A549 (cell line): ENCODE results near the gene GGA1. TPM values are rescaled to one million over a fixed set of nuclear protein-coding genes. Genes with fewer than 3 reads are reported as not detected.

Experiments used
- ATAC-seq, 2 experiments: fragments of 200-7000 bp in 1 of 2; fragments of >200 bp in 1 of 2; cut with Nextera tagmentation in 1 of 2; cut with Tn5 transposase in 1 of 2; 3 replicates each; pipeline versions ENCODE4 v1.8.0 to v1.9.1; 2018 to 2020; ENCODE audit warnings: mild to moderate bottlenecking in 1 of 2, moderate library complexity in 1 of 2
- CTCF ChIA-PET: fragments of 300-600 bp; sonication (Branson Sonifier 250); formaldehyde crosslinking; extraction: SDS; loops from one replicate; lab custom pipeline; 2021; ENCODE audit warnings: antibody characterized with exemption, inconsistent platforms; lab: Yijun Ruan, JAX
- POLR2A ChIA-PET: fragments of 350-600 bp; formaldehyde crosslinking; extraction: SDS; loops from one replicate; lab custom pipeline; 2021; ENCODE audit warnings: antibody characterized with exemption, inconsistent platforms; lab: Yijun Ruan, JAX
- DNase-seq, 2 experiments: peaks; one replicate each; pipeline versions ENCODE4 v3.0.0 to v3.0.0-alpha.2; 2011 to 2016; ENCODE audit warnings: low read depth in 1 of 2, low spot score in 1 of 2
- FAIRE-seq: peaks from 2 replicates; lab custom pipeline; 2011; peaks lifted over from hg19 to GRCh38; lab: Jason Lieb, UNC
- H3K27ac ChIP-seq, 2 experiments: fragments of >200 bp; sonication (Bioruptor Twin); formaldehyde crosslinking; 3 replicates each; pipeline ENCODE4 v1.5.1; 2016 to 2017
- H3K4me1 ChIP-seq: fragments of >200 bp; sonication (Bioruptor Twin); formaldehyde crosslinking; 3 replicates; pipeline ENCODE4 v1.6.1; 2016
- H3K4me2 ChIP-seq: fragments of >200 bp; sonication (Bioruptor Twin); formaldehyde crosslinking; 3 replicates; pipeline ENCODE4 v1.6.1; 2016
- H3K4me3 ChIP-seq: fragments of >200 bp; sonication (Bioruptor Twin); formaldehyde crosslinking; 3 replicates; pipeline ENCODE4 v1.5.1; 2016
- H3K9me3 ChIP-seq: fragments of >200 bp; sonication (Bioruptor Twin); formaldehyde crosslinking; 3 replicates; pipeline ENCODE4 v1.6.1; 2016
- CHD2 ChIP-seq: fragments of 150-350 bp; IDR thresholded peaks from 2 replicates; pipeline ENCODE4 v1.6.1; 2014; ENCODE audit warnings: low read length; ENCODE audit not compliant: partially characterized antibody
- CTCF ChIP-seq: fragments of >200 bp; sonication (Bioruptor Twin); formaldehyde crosslinking; IDR thresholded peaks from 3 replicates; pipeline ENCODE4 v1.5.1; 2016
- HMGXB4 ChIP-seq: fragments of 250-450 bp; sonication (Bioruptor Pico); IDR thresholded peaks from 2 replicates; pipeline ENCODE4 v1.5.0; 2021; ENCODE audit warnings: mild to moderate bottlenecking, moderate library complexity, borderline replicate concordance
- JUN ChIP-seq, 2 experiments: fragments of >200 bp; sonication (Bioruptor Twin); formaldehyde crosslinking; IDR thresholded peaks; 2 replicates in 1 of 2; 3 replicates in 1 of 2; pipeline ENCODE4 v1.6.1; 2016 to 2017
- KDM1A ChIP-seq: fragments of 200-600 bp; sonication (generic); IDR thresholded peaks from 2 replicates; pipeline ENCODE4 v1.6.1; 2016; ENCODE audit warnings: low read depth, mild to moderate bottlenecking
- MAX ChIP-seq: IDR thresholded peaks from 2 replicates; pipeline ENCODE4 v1.6.1; 2012
- MYC ChIP-seq: IDR thresholded peaks from 2 replicates; pipeline ENCODE4 v1.6.1; 2012; ENCODE audit warnings: mild to moderate bottlenecking, inconsistent platforms, low read length, improper control_type of control experiment, borderline replicate concordance
- NPAS2 ChIP-seq: fragments of 250-450 bp; sonication (Bioruptor Pico); IDR thresholded peaks from 2 replicates; pipeline ENCODE4 v1.8.0; 2022; ENCODE audit warnings: mild to moderate bottlenecking, moderate library complexity, borderline replicate concordance
- NR3C1 ChIP-seq: fragments of >200 bp; sonication (Bioruptor Twin); formaldehyde crosslinking; IDR thresholded peaks from 3 replicates; pipeline ENCODE4 v1.6.1; 2017
- RAD21 ChIP-seq, 2 experiments: fragments of >200 bp in 1 of 2; sonication (Bioruptor Twin) in 1 of 2; formaldehyde crosslinking in 1 of 2; IDR thresholded peaks in 1 of 2; conservative IDR thresholded peaks in 1 of 2; 2 replicates in 1 of 2; 3 replicates in 1 of 2; pipeline ENCODE4 v1.6.1; 2012 to 2018; ENCODE audit warnings: inconsistent platforms in 1 of 2
- RCOR1 ChIP-seq: fragments of 150-350 bp; IDR thresholded peaks from 2 replicates; pipeline ENCODE4 v1.6.1; 2014; ENCODE audit warnings: antibody characterized with exemption, low read length, low read depth
- REST ChIP-seq: fragments of 200-600 bp; sonication (generic); IDR thresholded peaks from 2 replicates; pipeline ENCODE4 v1.6.1; 2016; ENCODE audit warnings: antibody characterized with exemption, mild to moderate bottlenecking, moderate library complexity
- RFX5 ChIP-seq: fragments of 450-650 bp; IDR thresholded peaks from 2 replicates; pipeline ENCODE4 v1.7.1; 2014; ENCODE audit warnings: antibody characterized with exemption, mild to moderate bottlenecking, moderate library complexity
- RNF2 ChIP-seq: fragments of 200-600 bp; sonication (generic); IDR thresholded peaks from 2 replicates; pipeline ENCODE4 v1.6.1; 2016; ENCODE audit warnings: low read depth, mild to moderate bottlenecking, antibody characterized with exemption, moderate library complexity, borderline replicate concordance
- SMC3 ChIP-seq: fragments of >200 bp; sonication (Bioruptor Twin); formaldehyde crosslinking; IDR thresholded peaks from 3 replicates; pipeline ENCODE4 v1.6.1; 2018; ENCODE audit warnings: inconsistent platforms
- USF2 ChIP-seq: fragments of 450-650 bp; IDR thresholded peaks from 2 replicates; pipeline ENCODE4 v1.6.1; 2014; ENCODE audit warnings: antibody characterized with exemption
- ZFP36 ChIP-seq: fragments of 450-650 bp; IDR thresholded peaks from 2 replicates; pipeline ENCODE4 v1.6.1; 2014; ENCODE audit warnings: borderline replicate concordance; ENCODE audit not compliant: partially characterized antibody
- ZSCAN20 ChIP-seq: fragments of 250-450 bp; sonication (Bioruptor Pico); IDR thresholded peaks from 2 replicates; pipeline ENCODE4 v1.8.0; 2022; ENCODE audit warnings: mild to moderate bottlenecking, moderate library complexity
- WGBS: methylation state at CpG from one replicate; pipeline ENCODE4 v1.1.6; 2017; ENCODE audit errors: missing lambda C conversion rate; 5-methylcytosine and 5-hydroxymethylcytosine counted together
- polyA plus RNA-seq, 4 experiments: library from polyadenylated mRNA; depleted of rRNA in 3 of 4; stranded (reverse); fragments of >200 nt; fragmentation: RNase III in 1 of 4; extraction: RNeasy Plus Mini Kit Qiagen cat#74134 plus additional on column Dnase treatment in 1 of 4; gene quantifications; 2 replicates in 3 of 4; 3 replicates in 1 of 4; pipeline ENCODE4 v1.2.3, GENCODE V29; 2011 to 2017

GGA1 gene
- polyA plus RNA-seq, 2 of the 4 experiments (the other 2 are of a cell fraction) = 22.0 to 26.1 TPM

- FAIRE-seq = no peak
- H3K4me1 ChIP-seq = peaks cover 7% of the 10 kb centered on the region; the same call in 2 of the 3 replicates
- CTCF ChIA-PET = interaction anchor here (1.4 to 17.8 kb wide), 3 partner anchors 11 to 38 kb away, joined by 3 to 187 read pairs (median 9); partner anchors contain the start of gene CDC42EP1
- ATAC-seq = no peak
- H3K4me3 ChIP-seq = no peak overlapping the region
- no peak for DNase-seq
- H3K9me3 ChIP-seq = no peaks in the 10 kb centered on the region
- POLR2A ChIA-PET = interaction anchor here (2.9 kb wide), 1 partner anchor 14 kb away, joined by 8 read pairs; no protein-coding TSS in a partner anchor
- H3K27ac ChIP-seq = no peak overlapping the region
- no peak overlapping the region for H3K4me2 ChIP-seq
- TF ChIP-seq ZFP36 (peak; percentile 14), USF2 (no peak)
- WGBS = 83% methylated on average over 5 of the region's 5 CpGs
Observed at GRCh38 chr22:37578002-37578401, 30.6 kb upstream of the GGA1 start.

- no peak for FAIRE-seq
- Histone ChIP-seq H3K4me1 (peaks cover 7% of the 10 kb centered on the region; the same call in 2 of the 3 replicates), H3K4me2 (no peak overlapping the region), H3K4me3 (no peak overlapping the region), H3K9me3 (no peaks in the 10 kb centered on the region), H3K27ac (no peak overlapping the region)
- no peak for ATAC-seq
- 57% methylated on average over 9 of the region's 9 CpGs for WGBS
- no peak for DNase-seq
- ChIA-PET POLR2A (no interaction called here), CTCF (interaction anchor here (3.9 to 17.8 kb wide), 2 partner anchors 11 to 14 kb away, joined by 19 to 187 read pairs; partner anchors contain the start of gene CDC42EP1)
- TF ChIP-seq RNF2 (no peak), NR3C1 (no peak), RFX5 (no peak), SMC3 (no peak), ZFP36 (no peak), MAX (no peak)
Observed at GRCh38 chr22:37581504-37581903, 27.1 kb upstream of the GGA1 start.

- Histone ChIP-seq H3K4me2 (no peak overlapping the region), H3K4me1 (peaks cover 7% of the 10 kb centered on the region; the same call in 2 of the 3 replicates), H3K4me3 (no peak overlapping the region), H3K9me3 (no peaks in the 10 kb centered on the region), H3K27ac (no peak overlapping the region)
- DNase-seq (no peak), ATAC-seq (no peak), FAIRE-seq (no peak)
- ChIA-PET POLR2A (no interaction called here), CTCF (interaction anchor here (0.7 to 17.8 kb wide), 4 partner anchors 10 to 43 kb away, joined by 3 to 187 read pairs (median 12); partner anchors contain the start of gene CDC42EP1)
- TF ChIP-seq REST = no peak
- 90% methylated on average over 4 of the region's 4 CpGs for WGBS
Observed at GRCh38 chr22:37582526-37582925, 26.1 kb upstream of the GGA1 start.

GRCh38 chr22:37588546-37589215 lies 20.0 kb upstream of the GGA1 start:
- H3K4me1 ChIP-seq = no peaks in the 10 kb centered on the region
- 63% methylated on average over 9 of the region's 11 CpGs for WGBS
- DNase-seq (no peak), FAIRE-seq (no peak), ATAC-seq (no peak)
- H3K9me3 ChIP-seq = no peaks in the 10 kb centered on the region
- ChIA-PET CTCF (interaction anchor here (0.7 to 5.3 kb wide), 6 partner anchors 9 to 47 kb away, joined by 3 to 101 read pairs (median 8); partner anchors contain the start of gene LGALS2), POLR2A (no interaction called here)
- no peak overlapping the region for H3K4me3 ChIP-seq
- no peak overlapping the region for H3K27ac ChIP-seq
- H3K4me2 ChIP-seq = no peak overlapping the region
- TF ChIP-seq MYC (no peak), RCOR1 (no peak), CTCF (no peak), NPAS2 (no peak), KDM1A (no peak), RAD21 (conservative IDR thresholded peaks at IDR 0.05 in 1 of 2, IDR thresholded peaks at IDR 0.05 in 1 of 2) (no peak), ZSCAN20 (CRISPR knock-in tag) (no peak), HMGXB4 (CRISPR knock-in tag) (no peak), CHD2 (no peak), JUN (IDR thresholded peaks at IDR 0.05) (no peak)
